HepG2 (cell line): Measurements from ENCODE around the gene PTK7. TPM values are rescaled to one million over a fixed set of nuclear protein-coding genes. Genes with fewer than 3 reads are reported as not detected.
A peak's percentile ranks its signal among the peaks of the same experiment; 100 is the strongest.

ENCODE experiments used
- ATF7-NPFF ChIP-seq: sonication (generic); formaldehyde crosslinking; IDR thresholded peaks from 2 replicates; pipeline ENCODE4 v1.8.1; 2023; ENCODE audit warnings: mild to moderate bottlenecking, low read depth, missing genetic modification reagents, moderate library complexity
- CHD2 ChIP-seq: IDR thresholded peaks from 2 replicates; pipeline ENCODE4 v1.6.1; 2011; ENCODE audit warnings: low read depth, low read length, improper control_type of control experiment
- HNF4G ChIP-seq, 2 experiments: sonication (generic) in 1 of 2; formaldehyde crosslinking in 1 of 2; IDR thresholded peaks; 2 replicates each; pipeline versions ENCODE4 v1.4.0 to v1.6.1; 2011 to 2020; ENCODE audit warnings: borderline replicate concordance in 2 of 2, low read depth in 2 of 2, mild to moderate bottlenecking in 2 of 2, low read length in 1 of 2, missing genetic modification reagents in 1 of 2, moderate library complexity in 1 of 2
- HNRNPUL1 ChIP-seq: fragments of 200-400 bp; formaldehyde crosslinking; IDR thresholded peaks from 2 replicates; pipeline ENCODE4 v1.6.1; 2017; ENCODE audit warnings: low read depth, mild to moderate bottlenecking, low read length, moderate library complexity
- KDM1A ChIP-seq: IDR thresholded peaks from 2 replicates; pipeline ENCODE4 v1.6.1; 2016; ENCODE audit warnings: missing compliant biosample characterization
- NONO ChIP-seq, 2 experiments: fragments of 450-650 bp in 1 of 2; sonication (generic) in 1 of 2; formaldehyde crosslinking in 1 of 2; IDR thresholded peaks in 1 of 2; conservative IDR thresholded peaks in 1 of 2; 2 replicates each; pipeline versions ENCODE4 v1.6.1 to v1.8.0; 2017 to 2022; ENCODE audit warnings: mild to moderate bottlenecking in 1 of 2, missing genetic modification reagents in 1 of 2, moderate library complexity in 1 of 2
- PAF1 ChIP-seq: IDR thresholded peaks from 2 replicates; pipeline ENCODE4 v1.6.1; 2016; ENCODE audit warnings: missing genetic modification reagents, missing compliant biosample characterization
- RCOR2 ChIP-seq: IDR thresholded peaks from 2 replicates; pipeline ENCODE4 v1.6.1; 2016; ENCODE audit warnings: missing biosample characterization, missing genetic modification reagents
- SRY ChIP-seq: sonication (generic); formaldehyde crosslinking; IDR thresholded peaks from 2 replicates; pipeline ENCODE4 v1.8.0; 2022; ENCODE audit warnings: mild to moderate bottlenecking, missing genetic modification reagents
- ZFP82 ChIP-seq: sonication (generic); formaldehyde crosslinking; IDR thresholded peaks from 2 replicates; pipeline ENCODE4 v1.5.1; 2020; ENCODE audit warnings: mild to moderate bottlenecking, missing genetic modification reagents, borderline replicate concordance
- ZFX ChIP-seq: sonication (generic); formaldehyde crosslinking; IDR thresholded peaks from 2 replicates; pipeline ENCODE4 v1.4.0; 2020; ENCODE audit warnings: mild to moderate bottlenecking, low read depth, missing genetic modification reagents, moderate library complexity
- ZKSCAN8 ChIP-seq: IDR thresholded peaks from 2 replicates; pipeline ENCODE4 v1.6.1; 2016; ENCODE audit warnings: borderline replicate concordance, missing genetic modification reagents, missing compliant biosample characterization
- ZNF670 ChIP-seq: sonication (generic); formaldehyde crosslinking; IDR thresholded peaks from 2 replicates; pipeline ENCODE4 v1.8.0; 2022; ENCODE audit warnings: mild to moderate bottlenecking, missing genetic modification reagents, borderline replicate concordance
- ZZZ3 ChIP-seq: sonication (generic); formaldehyde crosslinking; IDR thresholded peaks from 2 replicates; pipeline ENCODE4 v1.4.0; 2020; ENCODE audit warnings: missing genetic modification reagents, mild to moderate bottlenecking, borderline replicate concordance
- polyA plus RNA-seq, 8 experiments: library from polyadenylated mRNA; depleted of rRNA in 3 of 8; stranded (reverse) in 7 of 8; unstranded in 1 of 8; fragments of >200 nt; fragmentation: Illumina TruSeq in 4 of 8; extraction: Trizol in 4 of 8; gene quantifications; 2 replicates each; pipeline versions ENCODE4 v1.2.1 to v1.2.3, GENCODE V29; 2011 to 2016; ENCODE audit warnings: low read depth in 4 of 8, missing spikeins in 1 of 8, mixed read lengths in 1 of 8; ENCODE audit not compliant: insufficient read depth in 1 of 8
- total RNA-seq, 5 experiments: library from RNA; depleted of rRNA; stranded (reverse); fragments of >200 nt; fragmentation: Illumina TruSeq; extraction: Trizol; gene quantifications; 2 replicates each; pipeline ENCODE4 v1.2.3, GENCODE V29; 2016; ENCODE audit warnings: low read depth in 1 of 5
- TF ChIP-seq, protein P1 (sequence below): sonication (generic); formaldehyde crosslinking; IDR thresholded peaks from 2 replicates; pipeline ENCODE4 v1.8.1; 2022; ENCODE audit warnings: low read depth, mild to moderate bottlenecking, missing genetic modification reagents
- TF ChIP-seq, protein P2 (sequence below): sonication (generic); formaldehyde crosslinking; conservative IDR thresholded peaks from 2 replicates; pipeline ENCODE4 v1.4.0; 2020; ENCODE audit warnings: missing genetic modification reagents
- TF ChIP-seq, protein P3 (sequence below): fragments of 450-650 bp; IDR thresholded peaks from 2 replicates; pipeline ENCODE4 v1.6.1; 2016
- TF ChIP-seq, protein P4 (sequence below): sonication (generic); formaldehyde crosslinking; IDR thresholded peaks from 2 replicates; pipeline ENCODE4 v1.4.0; 2020; ENCODE audit warnings: missing genetic modification reagents, borderline replicate concordance

PTK7 gene
- total and polyA plus RNA-seq, 2 of the 13 experiments (the other 11 are each of a cell fraction or from before 2014, with no cell fraction given): 98.5 to 99.8 TPM

DNA sequence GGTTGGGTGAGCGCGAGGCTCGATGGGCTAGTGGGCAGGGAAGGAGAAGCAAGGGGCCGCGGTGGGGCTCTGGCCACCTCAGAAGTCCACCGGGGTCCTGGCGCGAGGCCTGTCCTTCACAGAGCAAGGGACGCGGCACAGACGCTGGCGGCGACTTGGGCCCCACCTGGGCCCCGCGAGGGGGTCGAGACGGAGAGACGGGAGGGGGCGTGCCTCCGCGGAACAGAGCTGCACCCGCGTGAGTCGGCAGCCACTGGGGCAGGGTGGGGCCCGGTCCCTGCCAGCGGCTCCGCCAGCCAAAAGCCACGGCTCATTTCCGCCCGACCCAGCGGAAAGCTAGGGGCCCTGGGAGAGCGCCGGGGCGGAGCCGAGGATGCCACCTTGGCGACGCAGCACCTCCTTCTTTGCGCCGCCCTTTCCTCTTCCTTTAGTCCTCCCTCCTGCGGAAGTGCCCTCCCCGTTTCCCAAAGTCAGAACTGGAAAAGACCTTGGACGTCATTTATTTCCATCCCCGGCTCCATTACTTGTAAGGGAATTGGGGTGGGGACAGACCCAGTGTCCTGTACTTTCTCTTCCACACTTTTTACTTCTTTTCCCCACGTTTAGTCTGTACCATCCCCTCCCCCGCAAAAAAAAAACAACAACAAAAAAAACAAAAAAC, 22.4 kb upstream of the PTK7 start, which contains the start of gene CUL7 (continued):
- TF ChIP-seq HNF4G (IDR thresholded peaks at IDR 0.05; ENCODE audit: borderline replicate concordance, low read depth, low read length) (no peak), HNF4G (CRISPR knock-in tag; IDR thresholded peaks at IDR 0.05; ENCODE audit: borderline replicate concordance, low read depth) (0 out of 2 replicates have a peak, but pooled peaks have one; percentile 59), ATF7-NPFF (CRISPR knock-in tag) (peak; percentile 85), CHD2 (no peak), SRY (CRISPR knock-in tag) (peak; percentile 80; the same call in 1 of the 2 replicates), ZNF670 (CRISPR knock-in tag) (peak; percentile 99), RCOR2 (CRISPR knock-in tag) (peak; percentile 55; the same call in 1 of the 2 replicates), ZFP82 (CRISPR knock-in tag) (peak; percentile 97; the same call in 1 of the 2 replicates), ZKSCAN8 (peak; percentile 76), HNRNPUL1 (no peak), KDM1A (CRISPR knock-in tag) (no peak), PAF1 (CRISPR knock-in tag) (peak; percentile 90), ZZZ3 (peak; percentile 88), ZFX (CRISPR knock-in tag) (peak; percentile 97), NONO (IDR thresholded peaks at IDR 0.05) (no peak), NONO (CRISPR knock-in tag; conservative IDR thresholded peaks at IDR 0.05) (peak; percentile 60; the same call in 1 of the 2 replicates)
- TF ChIP-seq, protein P1, sequence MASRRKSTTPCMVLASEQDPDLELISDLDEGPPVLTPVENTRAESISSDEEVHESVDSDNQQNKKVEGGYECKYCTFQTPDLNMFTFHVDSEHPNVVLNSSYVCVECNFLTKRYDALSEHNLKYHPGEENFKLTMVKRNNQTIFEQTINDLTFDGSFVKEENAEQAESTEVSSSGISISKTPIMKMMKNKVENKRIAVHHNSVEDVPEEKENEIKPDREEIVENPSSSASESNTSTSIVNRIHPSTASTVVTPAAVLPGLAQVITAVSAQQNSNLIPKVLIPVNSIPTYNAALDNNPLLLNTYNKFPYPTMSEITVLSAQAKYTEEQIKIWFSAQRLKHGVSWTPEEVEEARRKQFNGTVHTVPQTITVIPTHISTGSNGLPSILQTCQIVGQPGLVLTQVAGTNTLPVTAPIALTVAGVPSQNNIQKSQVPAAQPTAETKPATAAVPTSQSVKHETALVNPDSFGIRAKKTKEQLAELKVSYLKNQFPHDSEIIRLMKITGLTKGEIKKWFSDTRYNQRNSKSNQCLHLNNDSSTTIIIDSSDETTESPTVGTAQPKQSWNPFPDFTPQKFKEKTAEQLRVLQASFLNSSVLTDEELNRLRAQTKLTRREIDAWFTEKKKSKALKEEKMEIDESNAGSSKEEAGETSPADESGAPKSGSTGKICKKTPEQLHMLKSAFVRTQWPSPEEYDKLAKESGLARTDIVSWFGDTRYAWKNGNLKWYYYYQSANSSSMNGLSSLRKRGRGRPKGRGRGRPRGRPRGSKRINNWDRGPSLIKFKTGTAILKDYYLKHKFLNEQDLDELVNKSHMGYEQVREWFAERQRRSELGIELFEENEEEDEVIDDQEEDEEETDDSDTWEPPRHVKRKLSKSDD (CRISPR knock-in tag): peak; percentile 39; the same call in 1 of the 2 replicates
- TF ChIP-seq, protein P2, sequence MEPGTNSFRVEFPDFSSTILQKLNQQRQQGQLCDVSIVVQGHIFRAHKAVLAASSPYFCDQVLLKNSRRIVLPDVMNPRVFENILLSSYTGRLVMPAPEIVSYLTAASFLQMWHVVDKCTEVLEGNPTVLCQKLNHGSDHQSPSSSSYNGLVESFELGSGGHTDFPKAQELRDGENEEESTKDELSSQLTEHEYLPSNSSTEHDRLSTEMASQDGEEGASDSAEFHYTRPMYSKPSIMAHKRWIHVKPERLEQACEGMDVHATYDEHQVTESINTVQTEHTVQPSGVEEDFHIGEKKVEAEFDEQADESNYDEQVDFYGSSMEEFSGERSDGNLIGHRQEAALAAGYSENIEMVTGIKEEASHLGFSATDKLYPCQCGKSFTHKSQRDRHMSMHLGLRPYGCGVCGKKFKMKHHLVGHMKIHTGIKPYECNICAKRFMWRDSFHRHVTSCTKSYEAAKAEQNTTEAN (CRISPR knock-in tag): peak; percentile 73
- TF ChIP-seq, protein P3, sequence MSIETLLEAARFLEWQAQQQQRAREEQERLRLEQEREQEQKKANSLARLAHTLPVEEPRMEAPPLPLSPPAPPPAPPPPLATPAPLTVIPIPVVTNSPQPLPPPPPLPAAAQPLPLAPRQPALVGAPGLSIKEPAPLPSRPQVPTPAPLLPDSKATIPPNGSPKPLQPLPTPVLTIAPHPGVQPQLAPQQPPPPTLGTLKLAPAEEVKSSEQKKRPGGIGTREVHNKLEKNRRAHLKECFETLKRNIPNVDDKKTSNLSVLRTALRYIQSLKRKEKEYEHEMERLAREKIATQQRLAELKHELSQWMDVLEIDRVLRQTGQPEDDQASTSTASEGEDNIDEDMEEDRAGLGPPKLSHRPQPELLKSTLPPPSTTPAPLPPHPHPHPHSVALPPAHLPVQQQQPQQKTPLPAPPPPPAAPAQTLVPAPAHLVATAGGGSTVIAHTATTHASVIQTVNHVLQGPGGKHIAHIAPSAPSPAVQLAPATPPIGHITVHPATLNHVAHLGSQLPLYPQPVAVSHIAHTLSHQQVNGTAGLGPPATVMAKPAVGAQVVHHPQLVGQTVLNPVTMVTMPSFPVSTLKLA: no peak; the same call in 1 of the 2 replicates
- TF ChIP-seq, protein P4, sequence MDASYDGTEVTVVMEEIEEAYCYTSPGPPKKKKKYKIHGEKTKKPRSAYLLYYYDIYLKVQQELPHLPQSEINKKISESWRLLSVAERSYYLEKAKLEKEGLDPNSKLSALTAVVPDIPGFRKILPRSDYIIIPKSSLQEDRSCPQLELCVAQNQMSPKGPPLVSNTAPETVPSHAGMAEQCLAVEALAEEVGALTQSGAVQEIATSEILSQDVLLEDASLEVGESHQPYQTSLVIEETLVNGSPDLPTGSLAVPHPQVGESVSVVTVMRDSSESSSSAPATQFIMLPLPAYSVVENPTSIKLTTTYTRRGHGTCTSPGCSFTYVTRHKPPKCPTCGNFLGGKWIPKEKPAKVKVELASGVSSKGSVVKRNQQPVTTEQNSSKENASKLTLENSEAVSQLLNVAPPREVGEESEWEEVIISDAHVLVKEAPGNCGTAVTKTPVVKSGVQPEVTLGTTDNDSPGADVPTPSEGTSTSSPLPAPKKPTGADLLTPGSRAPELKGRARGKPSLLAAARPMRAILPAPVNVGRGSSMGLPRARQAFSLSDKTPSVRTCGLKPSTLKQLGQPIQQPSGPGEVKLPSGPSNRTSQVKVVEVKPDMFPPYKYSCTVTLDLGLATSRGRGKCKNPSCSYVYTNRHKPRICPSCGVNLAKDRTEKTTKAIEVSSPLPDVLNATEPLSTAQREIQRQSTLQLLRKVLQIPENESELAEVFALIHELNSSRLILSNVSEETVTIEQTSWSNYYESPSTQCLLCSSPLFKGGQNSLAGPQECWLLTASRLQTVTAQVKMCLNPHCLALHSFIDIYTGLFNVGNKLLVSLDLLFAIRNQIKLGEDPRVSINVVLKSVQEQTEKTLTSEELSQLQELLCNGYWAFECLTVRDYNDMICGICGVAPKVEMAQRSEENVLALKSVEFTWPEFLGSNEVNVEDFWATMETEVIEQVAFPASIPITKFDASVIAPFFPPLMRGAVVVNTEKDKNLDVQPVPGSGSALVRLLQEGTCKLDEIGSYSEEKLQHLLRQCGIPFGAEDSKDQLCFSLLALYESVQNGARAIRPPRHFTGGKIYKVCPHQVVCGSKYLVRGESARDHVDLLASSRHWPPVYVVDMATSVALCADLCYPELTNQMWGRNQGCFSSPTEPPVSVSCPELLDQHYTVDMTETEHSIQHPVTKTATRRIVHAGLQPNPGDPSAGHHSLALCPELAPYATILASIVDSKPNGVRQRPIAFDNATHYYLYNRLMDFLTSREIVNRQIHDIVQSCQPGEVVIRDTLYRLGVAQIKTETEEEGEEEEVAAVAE (CRISPR knock-in tag): peak; percentile 88; the same call in 1 of the 2 replicates
